WTC11 (cell line): ENCODE measurements around the gene MYPOP. TPM values are rescaled to one million over a fixed set of nuclear protein-coding genes. Genes with fewer than 3 reads are reported as not detected.

Experiments
- ATAC-seq: fragments of 200-7000 bp; cut with Tn5 transposase; 2 replicates; pipeline ENCODE4 v1.10.0; 2021; ENCODE audit warnings: mild to moderate bottlenecking, moderate library complexity
- CTCF ChIA-PET: fragments of 300-600 bp; sonication (Branson Sonifier 250); formaldehyde crosslinking; loops from one replicate; lab custom pipeline; 2021; ENCODE audit warnings: antibody characterized with exemption; lab: Charles Lee
- POLR2A ChIA-PET: fragments of 350-600 bp; sonication (Branson Sonifier 250); formaldehyde crosslinking; loops from one replicate; lab custom pipeline; 2021; ENCODE audit warnings: antibody characterized with exemption; lab: Charles Lee
- DNase-seq: peaks from one replicate; pipeline ENCODE4 v3.0.0; 2021; ENCODE audit warnings: low spot score
- H3K27ac Mint-ChIP-seq: 2 replicates; pipeline ENCODE4 v1.8.0; 2021; ENCODE audit warnings: mixed read lengths
- H3K27me3 Mint-ChIP-seq: 2 replicates; pipeline ENCODE4 v1.8.0; 2021; ENCODE audit warnings: low read depth, mild to moderate bottlenecking, moderate library complexity, mixed read lengths
- H3K36me3 Mint-ChIP-seq: 2 replicates; pipeline ENCODE4 v1.8.0; 2021; ENCODE audit warnings: mixed read lengths
- H3K4me1 Mint-ChIP-seq: 2 replicates; pipeline ENCODE4 v1.8.0; 2022; ENCODE audit warnings: mixed read lengths
- H3K4me3 Mint-ChIP-seq: 2 replicates; pipeline ENCODE4 v1.8.0; 2021; ENCODE audit warnings: mild to moderate bottlenecking, moderate library complexity, mixed read lengths
- H3K9me3 Mint-ChIP-seq: 2 replicates; pipeline ENCODE4 v1.8.0; 2021; ENCODE audit warnings: mixed read lengths
- CREB1 ChIP-seq: sonication (generic); formaldehyde crosslinking; IDR thresholded peaks from 2 replicates; pipeline ENCODE4 v1.8.0; 2023; ENCODE audit warnings: mild to moderate bottlenecking, missing genetic modification reagents
- CREM ChIP-seq: sonication (generic); formaldehyde crosslinking; IDR thresholded peaks from 2 replicates; pipeline ENCODE4 v1.8.1; 2022; ENCODE audit warnings: mild to moderate bottlenecking, missing genetic modification reagents, moderate library complexity
- ELF4 ChIP-seq: sonication (generic); formaldehyde crosslinking; IDR thresholded peaks from 2 replicates; pipeline ENCODE4 v1.8.1; 2022; ENCODE audit warnings: low read depth, mild to moderate bottlenecking, moderate library complexity, missing genetic modification reagents
- EMX1 ChIP-seq: fragments of 250-450 bp; sonication (Bioruptor Pico); IDR thresholded peaks from 2 replicates; pipeline ENCODE4 v1.8.0; 2021; ENCODE audit warnings: mild to moderate bottlenecking
- FOXJ3 ChIP-seq: sonication (generic); formaldehyde crosslinking; IDR thresholded peaks from 2 replicates; pipeline ENCODE4 v1.9.0; 2021; ENCODE audit warnings: missing genetic modification reagents, mild to moderate bottlenecking, borderline replicate concordance
- OVOL2 ChIP-seq: fragments of 250-450 bp; sonication (Bioruptor Pico); IDR thresholded peaks from 2 replicates; pipeline ENCODE4 v1.9.0; 2021; ENCODE audit warnings: mild to moderate bottlenecking, borderline replicate concordance
- RELA ChIP-seq: sonication (generic); formaldehyde crosslinking; IDR thresholded peaks from 2 replicates; pipeline ENCODE4 v1.8.1; 2022; ENCODE audit warnings: missing genetic modification reagents, mild to moderate bottlenecking, borderline replicate concordance
- RORB ChIP-seq: fragments of 250-450 bp; sonication (Bioruptor Pico); IDR thresholded peaks from 2 replicates; pipeline ENCODE4 v1.9.0; 2021; ENCODE audit warnings: mild to moderate bottlenecking
- TEAD4 ChIP-seq: sonication (generic); formaldehyde crosslinking; IDR thresholded peaks from 2 replicates; pipeline ENCODE4 v1.8.0; 2022; ENCODE audit warnings: mild to moderate bottlenecking, missing genetic modification reagents
- ZNF138 ChIP-seq: sonication (generic); formaldehyde crosslinking; conservative IDR thresholded peaks from 2 replicates; pipeline ENCODE4 v1.8.1; 2022; ENCODE audit warnings: mild to moderate bottlenecking, moderate library complexity, missing genetic modification reagents
- total RNA-seq: library from RNA; stranded (reverse); gene quantifications from 3 replicates; pipeline ENCODE4 v1.2.3, GENCODE V29; 2021
- TF ChIP-seq, protein P1 (sequence below): sonication (generic); formaldehyde crosslinking; IDR thresholded peaks from 2 replicates; pipeline ENCODE4 v1.8.0; 2022; ENCODE audit warnings: mild to moderate bottlenecking, missing genetic modification reagents
- TF ChIP-seq, protein P2 (sequence below): sonication (generic); formaldehyde crosslinking; IDR thresholded peaks from 2 replicates; pipeline ENCODE4 v1.8.1; 2023; ENCODE audit warnings: mild to moderate bottlenecking, missing genetic modification reagents, borderline replicate concordance
- TF ChIP-seq, protein P3 (sequence below): sonication (generic); formaldehyde crosslinking; IDR thresholded peaks from 2 replicates; pipeline ENCODE4 v1.8.1; 2022; ENCODE audit warnings: low read depth, missing genetic modification reagents, borderline replicate concordance
- TF ChIP-seq, protein P4 (sequence below): sonication (generic); formaldehyde crosslinking; IDR thresholded peaks from 2 replicates; pipeline ENCODE4 v1.8.1; 2023; ENCODE audit warnings: mild to moderate bottlenecking, missing genetic modification reagents, moderate library complexity
- TF ChIP-seq, protein P5 (sequence below): sonication (generic); formaldehyde crosslinking; IDR thresholded peaks from 2 replicates; pipeline ENCODE4 v1.8.0; 2022; ENCODE audit warnings: mild to moderate bottlenecking, missing genetic modification reagents
- TF ChIP-seq, protein P6 (sequence below): sonication (generic); formaldehyde crosslinking; IDR thresholded peaks from 2 replicates; pipeline ENCODE4 v1.8.0; 2023; ENCODE audit warnings: missing genetic modification reagents, mild to moderate bottlenecking, borderline replicate concordance
- TF ChIP-seq, protein P7 (sequence below): sonication (generic); formaldehyde crosslinking; IDR thresholded peaks from 2 replicates; pipeline ENCODE4 v1.8.0; 2022; ENCODE audit warnings: missing genetic modification reagents

The MYPOP gene
- total RNA-seq, 1 experiment from 2014 or later = 13.6 TPM

DNA sequence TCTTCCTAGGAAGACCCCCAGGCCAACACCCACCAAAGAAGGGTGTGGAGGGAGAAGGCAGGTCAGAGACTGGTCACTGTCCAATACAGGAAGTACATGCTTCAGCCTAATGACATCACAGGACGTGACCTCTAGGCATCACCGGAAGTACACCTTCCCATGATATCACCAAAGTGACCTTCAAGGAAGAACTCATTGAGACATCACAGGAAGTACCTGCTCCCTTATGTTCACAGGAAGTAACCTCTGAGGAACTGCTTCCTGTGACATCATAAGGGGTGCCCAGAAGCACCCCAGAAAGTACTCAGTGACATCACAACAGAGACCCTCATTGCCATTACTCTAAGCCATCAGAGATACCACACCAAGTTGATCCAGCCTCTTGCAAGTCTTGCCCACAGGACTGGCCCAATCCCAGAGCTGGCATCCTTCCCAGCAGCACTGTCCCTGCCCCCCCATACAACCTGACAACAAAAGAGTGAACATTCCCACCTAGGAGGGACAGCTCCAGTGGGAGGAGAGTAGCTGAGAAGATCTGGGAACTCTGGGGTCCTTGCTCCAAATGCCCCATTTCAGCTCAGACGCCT, 36.4 kb upstream of the MYPOP start:
- TF ChIP-seq CREB1 (CRISPR knock-in tag) (no peak), TEAD4 (CRISPR knock-in tag) (no peak), OVOL2 (CRISPR knock-in tag) (no peak), EMX1 (CRISPR knock-in tag) (no peak), RELA (CRISPR knock-in tag) (no peak), CREM (CRISPR knock-in tag) (no peak), ELF4 (CRISPR knock-in tag) (no peak), RORB (no peak)
- TF ChIP-seq, protein P1, sequence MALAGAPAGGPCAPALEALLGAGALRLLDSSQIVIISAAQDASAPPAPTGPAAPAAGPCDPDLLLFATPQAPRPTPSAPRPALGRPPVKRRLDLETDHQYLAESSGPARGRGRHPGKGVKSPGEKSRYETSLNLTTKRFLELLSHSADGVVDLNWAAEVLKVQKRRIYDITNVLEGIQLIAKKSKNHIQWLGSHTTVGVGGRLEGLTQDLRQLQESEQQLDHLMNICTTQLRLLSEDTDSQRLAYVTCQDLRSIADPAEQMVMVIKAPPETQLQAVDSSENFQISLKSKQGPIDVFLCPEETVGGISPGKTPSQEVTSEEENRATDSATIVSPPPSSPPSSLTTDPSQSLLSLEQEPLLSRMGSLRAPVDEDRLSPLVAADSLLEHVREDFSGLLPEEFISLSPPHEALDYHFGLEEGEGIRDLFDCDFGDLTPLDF (CRISPR knock-in tag) = no peak
- TF ChIP-seq, protein P2, sequence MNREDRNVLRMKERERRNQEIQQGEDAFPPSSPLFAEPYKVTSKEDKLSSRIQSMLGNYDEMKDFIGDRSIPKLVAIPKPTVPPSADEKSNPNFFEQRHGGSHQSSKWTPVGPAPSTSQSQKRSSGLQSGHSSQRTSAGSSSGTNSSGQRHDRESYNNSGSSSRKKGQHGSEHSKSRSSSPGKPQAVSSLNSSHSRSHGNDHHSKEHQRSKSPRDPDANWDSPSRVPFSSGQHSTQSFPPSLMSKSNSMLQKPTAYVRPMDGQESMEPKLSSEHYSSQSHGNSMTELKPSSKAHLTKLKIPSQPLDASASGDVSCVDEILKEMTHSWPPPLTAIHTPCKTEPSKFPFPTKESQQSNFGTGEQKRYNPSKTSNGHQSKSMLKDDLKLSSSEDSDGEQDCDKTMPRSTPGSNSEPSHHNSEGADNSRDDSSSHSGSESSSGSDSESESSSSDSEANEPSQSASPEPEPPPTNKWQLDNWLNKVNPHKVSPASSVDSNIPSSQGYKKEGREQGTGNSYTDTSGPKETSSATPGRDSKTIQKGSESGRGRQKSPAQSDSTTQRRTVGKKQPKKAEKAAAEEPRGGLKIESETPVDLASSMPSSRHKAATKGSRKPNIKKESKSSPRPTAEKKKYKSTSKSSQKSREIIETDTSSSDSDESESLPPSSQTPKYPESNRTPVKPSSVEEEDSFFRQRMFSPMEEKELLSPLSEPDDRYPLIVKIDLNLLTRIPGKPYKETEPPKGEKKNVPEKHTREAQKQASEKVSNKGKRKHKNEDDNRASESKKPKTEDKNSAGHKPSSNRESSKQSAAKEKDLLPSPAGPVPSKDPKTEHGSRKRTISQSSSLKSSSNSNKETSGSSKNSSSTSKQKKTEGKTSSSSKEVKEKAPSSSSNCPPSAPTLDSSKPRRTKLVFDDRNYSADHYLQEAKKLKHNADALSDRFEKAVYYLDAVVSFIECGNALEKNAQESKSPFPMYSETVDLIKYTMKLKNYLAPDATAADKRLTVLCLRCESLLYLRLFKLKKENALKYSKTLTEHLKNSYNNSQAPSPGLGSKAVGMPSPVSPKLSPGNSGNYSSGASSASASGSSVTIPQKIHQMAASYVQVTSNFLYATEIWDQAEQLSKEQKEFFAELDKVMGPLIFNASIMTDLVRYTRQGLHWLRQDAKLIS (CRISPR knock-in tag) = no peak
- TF ChIP-seq, protein P3, sequence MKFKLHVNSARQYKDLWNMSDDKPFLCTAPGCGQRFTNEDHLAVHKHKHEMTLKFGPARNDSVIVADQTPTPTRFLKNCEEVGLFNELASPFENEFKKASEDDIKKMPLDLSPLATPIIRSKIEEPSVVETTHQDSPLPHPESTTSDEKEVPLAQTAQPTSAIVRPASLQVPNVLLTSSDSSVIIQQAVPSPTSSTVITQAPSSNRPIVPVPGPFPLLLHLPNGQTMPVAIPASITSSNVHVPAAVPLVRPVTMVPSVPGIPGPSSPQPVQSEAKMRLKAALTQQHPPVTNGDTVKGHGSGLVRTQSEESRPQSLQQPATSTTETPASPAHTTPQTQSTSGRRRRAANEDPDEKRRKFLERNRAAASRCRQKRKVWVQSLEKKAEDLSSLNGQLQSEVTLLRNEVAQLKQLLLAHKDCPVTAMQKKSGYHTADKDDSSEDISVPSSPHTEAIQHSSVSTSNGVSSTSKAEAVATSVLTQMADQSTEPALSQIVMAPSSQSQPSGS (CRISPR knock-in tag) = no peak
- TF ChIP-seq, protein P4, sequence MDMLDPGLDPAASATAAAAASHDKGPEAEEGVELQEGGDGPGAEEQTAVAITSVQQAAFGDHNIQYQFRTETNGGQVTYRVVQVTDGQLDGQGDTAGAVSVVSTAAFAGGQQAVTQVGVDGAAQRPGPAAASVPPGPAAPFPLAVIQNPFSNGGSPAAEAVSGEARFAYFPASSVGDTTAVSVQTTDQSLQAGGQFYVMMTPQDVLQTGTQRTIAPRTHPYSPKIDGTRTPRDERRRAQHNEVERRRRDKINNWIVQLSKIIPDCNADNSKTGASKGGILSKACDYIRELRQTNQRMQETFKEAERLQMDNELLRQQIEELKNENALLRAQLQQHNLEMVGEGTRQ (CRISPR knock-in tag) = no peak
- CTCF ChIA-PET = interaction anchor here (0.7 to 2.1 kb wide), 6 partner anchors 8 to 380 kb away, joined by 3 to 8 read pairs (median 4); partner anchors contain the start of gene SIX5
- H3K27me3 Mint-ChIP-seq = peaks cover 39% of the 10 kb centered on the region
- no peaks in the 10 kb centered on the region; the same call in 1 of the 2 replicates for H3K36me3 Mint-ChIP-seq
- H3K4me3 Mint-ChIP-seq = no peak overlapping the region
- peaks cover 18% of the 10 kb centered on the region; the same call in 1 of the 2 replicates for H3K4me1 Mint-ChIP-seq
- DNase-seq = no peak
- no peak overlapping the region for H3K27ac Mint-ChIP-seq
- ATAC-seq = no peak
- H3K9me3 Mint-ChIP-seq = no peaks in the 10 kb centered on the region
- POLR2A ChIA-PET = interaction anchor here (0.6 to 1.6 kb wide), 3 partner anchors 8 to 34 kb away, joined by 3 to 5 read pairs (median 4); no protein-coding TSS in a partner anchor

DNA sequence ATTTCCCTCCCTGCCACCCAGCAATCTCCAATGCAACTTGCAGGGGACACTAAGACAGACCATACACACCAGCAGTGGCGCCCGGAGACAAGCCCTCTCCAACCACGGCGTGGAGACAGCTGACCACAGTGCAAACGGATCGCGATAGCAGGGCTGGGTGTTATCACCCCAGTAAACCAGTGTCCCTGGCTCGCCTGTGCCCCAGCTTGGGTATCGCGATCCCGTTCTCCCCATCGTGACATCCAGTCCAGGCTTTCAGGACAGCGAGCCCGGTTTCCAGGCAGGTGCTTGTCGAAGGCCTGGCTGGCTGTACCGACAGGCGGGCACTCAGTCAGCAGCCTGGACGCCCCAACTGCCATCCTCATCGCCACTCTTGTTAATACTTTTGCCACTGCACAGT, 32.9 kb upstream of the MYPOP start:
- Mint-ChIP-seq H3K27me3 (peaks cover 69% of the 10 kb centered on the region), H3K4me3 (peak overlapping the region; percentile 2; the same call in 1 of the 2 replicates), H3K9me3 (no peaks in the 10 kb centered on the region), H3K4me1 (peaks cover 18% of the 10 kb centered on the region; the same call in 1 of the 2 replicates), H3K27ac (no peak overlapping the region), H3K36me3 (no peaks in the 10 kb centered on the region)
- ChIA-PET POLR2A (no interaction called here), CTCF (interaction anchor here (0.6 kb wide), 1 partner anchor 153 kb away, joined by 4 read pairs; the partner anchor contains the start of gene DMPK)
- ATAC-seq (peak; percentile 14; the same call in 1 of the 2 replicates), DNase-seq (peak; percentile 39)
- no peak for TF ChIP-seq ZNF138
- TF ChIP-seq, protein P5, sequence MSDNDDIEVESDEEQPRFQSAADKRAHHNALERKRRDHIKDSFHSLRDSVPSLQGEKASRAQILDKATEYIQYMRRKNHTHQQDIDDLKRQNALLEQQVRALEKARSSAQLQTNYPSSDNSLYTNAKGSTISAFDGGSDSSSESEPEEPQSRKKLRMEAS = 0 out of 2 replicates have a peak, but pooled peaks have one; percentile 22
- no peak for TF ChIP-seq FOXJ3 (CRISPR knock-in tag)
- TF ChIP-seq, protein P6, sequence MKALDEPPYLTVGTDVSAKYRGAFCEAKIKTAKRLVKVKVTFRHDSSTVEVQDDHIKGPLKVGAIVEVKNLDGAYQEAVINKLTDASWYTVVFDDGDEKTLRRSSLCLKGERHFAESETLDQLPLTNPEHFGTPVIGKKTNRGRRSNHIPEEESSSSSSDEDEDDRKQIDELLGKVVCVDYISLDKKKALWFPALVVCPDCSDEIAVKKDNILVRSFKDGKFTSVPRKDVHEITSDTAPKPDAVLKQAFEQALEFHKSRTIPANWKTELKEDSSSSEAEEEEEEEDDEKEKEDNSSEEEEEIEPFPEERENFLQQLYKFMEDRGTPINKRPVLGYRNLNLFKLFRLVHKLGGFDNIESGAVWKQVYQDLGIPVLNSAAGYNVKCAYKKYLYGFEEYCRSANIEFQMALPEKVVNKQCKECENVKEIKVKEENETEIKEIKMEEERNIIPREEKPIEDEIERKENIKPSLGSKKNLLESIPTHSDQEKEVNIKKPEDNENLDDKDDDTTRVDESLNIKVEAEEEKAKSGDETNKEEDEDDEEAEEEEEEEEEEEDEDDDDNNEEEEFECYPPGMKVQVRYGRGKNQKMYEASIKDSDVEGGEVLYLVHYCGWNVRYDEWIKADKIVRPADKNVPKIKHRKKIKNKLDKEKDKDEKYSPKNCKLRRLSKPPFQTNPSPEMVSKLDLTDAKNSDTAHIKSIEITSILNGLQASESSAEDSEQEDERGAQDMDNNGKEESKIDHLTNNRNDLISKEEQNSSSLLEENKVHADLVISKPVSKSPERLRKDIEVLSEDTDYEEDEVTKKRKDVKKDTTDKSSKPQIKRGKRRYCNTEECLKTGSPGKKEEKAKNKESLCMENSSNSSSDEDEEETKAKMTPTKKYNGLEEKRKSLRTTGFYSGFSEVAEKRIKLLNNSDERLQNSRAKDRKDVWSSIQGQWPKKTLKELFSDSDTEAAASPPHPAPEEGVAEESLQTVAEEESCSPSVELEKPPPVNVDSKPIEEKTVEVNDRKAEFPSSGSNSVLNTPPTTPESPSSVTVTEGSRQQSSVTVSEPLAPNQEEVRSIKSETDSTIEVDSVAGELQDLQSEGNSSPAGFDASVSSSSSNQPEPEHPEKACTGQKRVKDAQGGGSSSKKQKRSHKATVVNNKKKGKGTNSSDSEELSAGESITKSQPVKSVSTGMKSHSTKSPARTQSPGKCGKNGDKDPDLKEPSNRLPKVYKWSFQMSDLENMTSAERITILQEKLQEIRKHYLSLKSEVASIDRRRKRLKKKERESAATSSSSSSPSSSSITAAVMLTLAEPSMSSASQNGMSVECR (CRISPR knock-in tag) = no peak
- TF ChIP-seq, protein P7, sequence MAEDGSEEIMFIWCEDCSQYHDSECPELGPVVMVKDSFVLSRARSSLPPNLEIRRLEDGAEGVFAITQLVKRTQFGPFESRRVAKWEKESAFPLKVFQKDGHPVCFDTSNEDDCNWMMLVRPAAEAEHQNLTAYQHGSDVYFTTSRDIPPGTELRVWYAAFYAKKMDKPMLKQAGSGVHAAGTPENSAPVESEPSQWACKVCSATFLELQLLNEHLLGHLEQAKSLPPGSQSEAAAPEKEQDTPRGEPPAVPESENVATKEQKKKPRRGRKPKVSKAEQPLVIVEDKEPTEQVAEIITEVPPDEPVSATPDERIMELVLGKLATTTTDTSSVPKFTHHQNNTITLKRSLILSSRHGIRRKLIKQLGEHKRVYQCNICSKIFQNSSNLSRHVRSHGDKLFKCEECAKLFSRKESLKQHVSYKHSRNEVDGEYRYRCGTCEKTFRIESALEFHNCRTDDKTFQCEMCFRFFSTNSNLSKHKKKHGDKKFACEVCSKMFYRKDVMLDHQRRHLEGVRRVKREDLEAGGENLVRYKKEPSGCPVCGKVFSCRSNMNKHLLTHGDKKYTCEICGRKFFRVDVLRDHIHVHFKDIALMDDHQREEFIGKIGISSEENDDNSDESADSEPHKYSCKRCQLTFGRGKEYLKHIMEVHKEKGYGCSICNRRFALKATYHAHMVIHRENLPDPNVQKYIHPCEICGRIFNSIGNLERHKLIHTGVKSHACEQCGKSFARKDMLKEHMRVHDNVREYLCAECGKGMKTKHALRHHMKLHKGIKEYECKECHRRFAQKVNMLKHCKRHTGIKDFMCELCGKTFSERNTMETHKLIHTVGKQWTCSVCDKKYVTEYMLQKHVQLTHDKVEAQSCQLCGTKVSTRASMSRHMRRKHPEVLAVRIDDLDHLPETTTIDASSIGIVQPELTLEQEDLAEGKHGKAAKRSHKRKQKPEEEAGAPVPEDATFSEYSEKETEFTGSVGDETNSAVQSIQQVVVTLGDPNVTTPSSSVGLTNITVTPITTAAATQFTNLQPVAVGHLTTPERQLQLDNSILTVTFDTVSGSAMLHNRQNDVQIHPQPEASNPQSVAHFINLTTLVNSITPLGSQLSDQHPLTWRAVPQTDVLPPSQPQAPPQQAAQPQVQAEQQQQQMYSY = peak; percentile 96
